Mucosa of rectum (tissue), 2 donors: ENCODE data around the gene WDFY1.
A peak's percentile ranks its signal among the peaks of the same experiment; 100 is the strongest.

Experiments
- H3K27ac ChIP-seq, 2 donors: one replicate each; pipeline ENCODE4 v1.7.0; 2013; ENCODE audit warnings: inconsistent platforms in 2 of 2, low read depth in 2 of 2, low read length in 2 of 2
- H3K27me3 ChIP-seq, 2 donors: one replicate each; pipeline ENCODE4 v1.7.0; 2013; ENCODE audit warnings: low read length in 2 of 2; ENCODE audit not compliant: control insufficient read depth in 2 of 2, insufficient read depth in 2 of 2
- H3K36me3 ChIP-seq, 2 donors: one replicate each; pipeline ENCODE4 v1.7.0; 2013; ENCODE audit warnings: low read length in 2 of 2; ENCODE audit not compliant: control insufficient read depth in 2 of 2, insufficient read depth in 2 of 2
- H3K4me1 ChIP-seq, 2 donors: one replicate each; pipeline ENCODE4 v1.7.0; 2013; ENCODE audit warnings: low read length in 2 of 2, mild to moderate bottlenecking in 1 of 2; ENCODE audit not compliant: control insufficient read depth in 2 of 2, insufficient read depth in 2 of 2
- H3K4me3 ChIP-seq, 2 donors: one replicate each; pipeline ENCODE4 v1.7.0; 2013; ENCODE audit warnings: low read length in 2 of 2
- H3K9ac ChIP-seq, 2 donors: one replicate each; pipeline ENCODE4 v1.7.0; 2013; ENCODE audit warnings: low read length in 2 of 2, low read depth in 1 of 2, mild to moderate bottlenecking in 1 of 2
- H3K9me3 ChIP-seq, 2 donors: one replicate each; pipeline ENCODE4 v1.7.0; 2013; ENCODE audit warnings: low read length in 2 of 2; ENCODE audit not compliant: control insufficient read depth in 2 of 2
- donor health status: healthy.
- donor health status: Normal muscosa, but diverticular disease.

WDFY1 gene

GRCh38 chr2:223959688-223960087, 14.6 kb upstream of the WDFY1 start:
- H3K27ac ChIP-seq = no peak overlapping the region
- H3K9me3 ChIP-seq = no peaks in the 10 kb centered on the region
- H3K4me3 ChIP-seq = no peak overlapping the region
- no peaks in the 10 kb centered on the region for H3K27me3 ChIP-seq
- no peak overlapping the region for H3K9ac ChIP-seq
- peaks cover 9 to 21% of the 10 kb centered on the region in 2 donors for H3K36me3 ChIP-seq
- peaks cover 20 to 22% of the 10 kb centered on the region in 2 donors for H3K4me1 ChIP-seq

DNA sequence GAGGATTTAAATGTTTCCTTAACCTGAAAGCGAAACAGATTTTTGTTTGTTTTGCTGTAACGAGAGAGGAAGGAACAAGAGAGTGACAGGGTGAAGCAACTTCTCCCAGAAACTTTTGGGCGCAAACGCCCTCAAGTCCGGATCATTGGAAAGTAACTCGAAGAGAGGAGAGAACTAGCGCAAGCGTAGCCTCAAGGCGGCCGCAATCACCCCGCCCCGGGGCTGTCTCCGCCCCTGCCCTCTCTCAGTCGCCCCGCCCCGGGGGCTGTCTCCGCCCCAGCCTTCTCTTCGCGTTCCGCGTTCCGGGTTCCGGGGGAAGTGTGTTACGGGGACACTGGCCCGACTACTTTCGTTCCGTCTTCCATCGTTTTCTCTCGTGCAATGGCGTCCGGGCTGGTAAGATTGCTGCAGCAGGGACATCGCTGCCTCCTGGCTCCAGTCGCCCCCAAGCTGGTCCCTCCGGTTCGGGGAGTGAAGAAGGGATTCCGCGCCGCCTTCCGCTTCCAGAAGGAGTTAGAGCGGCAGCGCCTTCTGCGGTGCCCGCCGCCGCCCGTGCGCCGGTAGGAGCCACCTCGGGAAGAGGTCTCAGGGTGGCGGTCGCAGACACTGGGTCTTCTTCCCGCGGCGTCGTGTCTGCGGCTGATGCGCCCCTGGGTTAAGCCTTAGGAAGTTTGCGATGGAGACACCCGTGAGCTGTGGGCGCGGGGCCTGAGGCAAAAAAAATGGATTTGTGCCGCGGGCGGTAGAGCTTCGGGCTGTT, 12.1 kb upstream of the WDFY1 start, which contains the start of gene MRPL44:
TSS of gene MRPL44 (plus strand) at position 372 of the 760 bp plus-strand sequence. CDS start at position 382, 10 bp downstream.
- H3K9me3 ChIP-seq = no peaks in the 10 kb centered on the region
- H3K36me3 ChIP-seq = peaks cover 7 to 11% of the 10 kb centered on the region in 2 donors
- no peaks in the 10 kb centered on the region for H3K27me3 ChIP-seq
- peak within 1 kb of the TSS; percentile 77 to 90 for H3K4me3 ChIP-seq
- peak within 1 kb of the TSS; percentile 53 to 72 for H3K27ac ChIP-seq
- H3K4me1 ChIP-seq = peaks cover 22 to 23% of the 10 kb centered on the region in 2 donors
- H3K9ac ChIP-seq = peak within 1 kb of the TSS; percentile 86 to 94

- Histone ChIP-seq H3K9ac (no peak overlapping the region), H3K4me1 (peaks cover 25 to 27% of the 10 kb centered on the region in 2 donors)
Observed at GRCh38 chr2:223956300-223956699, 11.2 kb upstream of the WDFY1 start.

DNA sequence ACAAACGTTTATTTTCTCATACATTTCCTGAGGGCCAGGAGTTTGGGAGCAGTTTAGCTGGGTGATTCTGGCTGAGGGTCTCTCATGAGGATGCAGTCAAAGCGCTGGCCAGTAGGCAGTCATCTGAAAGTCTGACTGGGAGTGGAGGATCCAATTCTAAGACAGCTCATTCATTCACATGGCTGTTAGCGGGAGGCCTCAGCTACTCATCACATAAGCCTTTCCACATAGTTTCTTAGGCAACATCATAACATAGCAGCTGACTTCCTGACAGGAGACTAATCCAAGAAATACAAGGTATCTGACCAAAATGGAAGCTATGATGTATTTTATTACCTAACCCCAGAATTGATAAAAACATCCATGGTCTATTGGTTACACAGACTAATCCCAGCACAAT, 9.3 kb upstream of the WDFY1 start:
- no peak overlapping the region for H3K27ac ChIP-seq
- peaks cover 24 to 31% of the 10 kb centered on the region in 2 donors for H3K4me1 ChIP-seq
- no peaks in the 10 kb centered on the region for H3K27me3 ChIP-seq

More at GRCh38 chr2:223956300-223956699, 11.2 kb upstream of the WDFY1 start:
- Histone ChIP-seq H3K4me3 (peak overlapping the region in 1 of 2 donors; percentile 61), H3K9me3 (no peaks in the 10 kb centered on the region), H3K27ac (peak overlapping the region; percentile 53 to 72), H3K27me3 (no peaks in the 10 kb centered on the region), H3K36me3 (peaks cover 5 to 7% of the 10 kb centered on the region in 2 donors)

DNA sequence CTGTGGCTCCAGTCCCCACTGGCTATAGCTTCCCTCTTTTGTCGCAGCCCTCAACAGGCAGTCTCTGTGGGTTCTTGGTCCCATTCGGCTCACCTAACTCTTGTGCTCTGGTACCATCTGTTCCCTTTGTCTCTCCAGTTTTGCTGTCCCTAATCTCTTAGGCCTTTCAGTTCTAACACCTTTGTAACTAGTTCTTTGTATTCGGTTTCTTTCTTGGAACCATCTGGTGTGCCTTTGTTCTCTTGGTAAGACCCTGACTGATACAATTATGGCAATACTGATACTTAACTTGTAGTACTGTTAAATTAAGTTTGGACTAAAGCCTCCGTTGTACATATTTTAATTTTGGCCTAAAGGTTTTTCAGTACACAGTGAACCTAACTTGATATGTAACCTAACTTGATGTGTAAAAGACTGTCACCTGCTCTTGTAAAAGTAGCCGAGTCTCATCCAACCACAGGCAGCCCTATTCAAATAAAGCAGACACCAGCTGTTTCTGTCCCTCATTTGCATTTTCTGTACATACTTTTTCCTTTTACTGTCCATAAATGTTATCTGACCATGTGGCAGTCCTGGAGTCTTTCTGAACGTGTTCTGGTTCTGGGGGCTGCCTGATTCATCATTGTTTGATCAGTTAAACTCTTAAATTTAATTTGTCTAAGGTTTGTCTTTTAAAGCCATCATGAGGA, 7.3 kb upstream of the WDFY1 start:
- H3K27me3 ChIP-seq = no peaks in the 10 kb centered on the region
- H3K27ac ChIP-seq = peak overlapping the region; percentile 61 to 72
- H3K36me3 ChIP-seq = no peaks in the 10 kb centered on the region
- no peaks in the 10 kb centered on the region for H3K9me3 ChIP-seq
- H3K4me1 ChIP-seq = peaks cover 8 to 20% of the 10 kb centered on the region in 2 donors
- H3K4me3 ChIP-seq = peak overlapping the region; percentile 13 to 25
- H3K9ac ChIP-seq = no peak overlapping the region

More for the DNA sequence above, 9.3 kb upstream of the WDFY1 start:
- Histone ChIP-seq H3K9ac (no peak overlapping the region), H3K4me3 (no peak overlapping the region), H3K36me3 (no peaks in the 10 kb centered on the region), H3K9me3 (no peaks in the 10 kb centered on the region)

- Histone ChIP-seq H3K9me3 (no peaks in the 10 kb centered on the region), H3K27ac (peak overlapping the region; percentile 61 to 84), H3K27me3 (no peaks in the 10 kb centered on the region), H3K4me3 (peak overlapping the region; percentile 28 to 39), H3K36me3 (no peaks in the 10 kb centered on the region), H3K4me1 (peaks cover 8 to 20% of the 10 kb centered on the region in 2 donors), H3K9ac (peak overlapping the region in 1 of 2 donors; percentile 5)
Observed at GRCh38 chr2:223950448-223951347, 5.6 kb upstream of the WDFY1 start.

DNA sequence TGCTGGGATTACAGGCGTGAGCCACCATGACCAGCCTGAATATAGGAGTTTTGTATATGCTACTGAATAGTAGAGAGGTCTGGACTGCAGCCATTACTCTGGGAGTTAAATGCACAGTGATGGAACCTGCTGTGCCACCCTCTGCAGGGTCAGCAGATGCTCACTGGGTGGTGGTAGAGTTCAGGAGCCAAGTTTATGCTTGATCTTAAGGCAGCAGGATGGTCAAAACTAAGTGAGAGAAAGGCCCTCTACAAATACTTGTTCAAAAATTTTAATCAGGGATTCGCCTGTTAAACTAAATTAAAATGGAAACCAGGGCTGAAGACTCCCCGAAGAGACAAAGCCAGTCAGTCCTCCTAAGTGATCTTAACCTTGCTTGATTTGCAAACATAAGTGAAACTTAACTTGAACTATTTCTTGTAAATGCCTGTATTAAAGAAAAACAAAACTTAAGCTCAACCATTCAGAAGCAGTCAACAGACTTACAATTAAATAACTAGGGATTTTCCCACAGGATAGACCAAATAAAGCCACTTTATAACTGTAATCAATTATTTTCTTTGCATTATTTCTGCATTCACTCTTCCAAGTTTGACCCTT, 4.2 kb upstream of the WDFY1 start:
- Histone ChIP-seq H3K9me3 (no peaks in the 10 kb centered on the region), H3K4me3 (no peak overlapping the region), H3K36me3 (no peaks in the 10 kb centered on the region), H3K4me1 (peaks cover 8 to 20% of the 10 kb centered on the region in 2 donors), H3K9ac (no peak overlapping the region), H3K27ac (no peak overlapping the region), H3K27me3 (no peaks in the 10 kb centered on the region)

- Histone ChIP-seq H3K4me1 (peaks cover 18 to 30% of the 10 kb centered on the region in 2 donors), H3K36me3 (no peaks in the 10 kb centered on the region), H3K9ac (no peak overlapping the region), H3K4me3 (no peak overlapping the region), H3K27ac (no peak overlapping the region), H3K27me3 (no peaks in the 10 kb centered on the region), H3K9me3 (no peaks in the 10 kb centered on the region)
Observed at GRCh38 chr2:223947711-223948205, 2.6 kb upstream of the WDFY1 start.

- Histone ChIP-seq H3K36me3 (no peaks in the 10 kb centered on the region), H3K4me1 (peaks cover 22 to 29% of the 10 kb centered on the region in 2 donors), H3K4me3 (peak overlapping the region in 1 of 2 donors; percentile 82), H3K9ac (no peak overlapping the region), H3K9me3 (no peaks in the 10 kb centered on the region), H3K27ac (no peak overlapping the region), H3K27me3 (no peaks in the 10 kb centered on the region)
Observed at GRCh38 chr2:223945755-223946154, 620 bp upstream of the WDFY1 start.
